Thyroid gland (tissue), 4 donors: ENCODE data around the gene ACSBG1.

ENCODE experiments used
- POLR2A ChIP-seq, 2 donors: fragments of 450-650 bp; IDR thresholded peaks; one replicate each; pipeline ENCODE4 v1.6.1; 2017; ENCODE audit warnings: antibody characterized with exemption in 2 of 2, mild to moderate bottlenecking in 2 of 2, moderate library complexity in 1 of 2
- TF ChIP-seq, protein P1 (sequence below), 6 experiments: fragments of 200-600 bp in 3 of 6; fragments of 450-650 bp in 3 of 6; sonication (generic) in 3 of 6; IDR thresholded peaks; one replicate each; pipeline ENCODE4 v1.5.1; 2016 to 2019; ENCODE audit warnings: antibody characterized with exemption in 6 of 6, mild to moderate bottlenecking in 2 of 6, inconsistent platforms in 1 of 6, moderate library complexity in 1 of 6

DNA sequence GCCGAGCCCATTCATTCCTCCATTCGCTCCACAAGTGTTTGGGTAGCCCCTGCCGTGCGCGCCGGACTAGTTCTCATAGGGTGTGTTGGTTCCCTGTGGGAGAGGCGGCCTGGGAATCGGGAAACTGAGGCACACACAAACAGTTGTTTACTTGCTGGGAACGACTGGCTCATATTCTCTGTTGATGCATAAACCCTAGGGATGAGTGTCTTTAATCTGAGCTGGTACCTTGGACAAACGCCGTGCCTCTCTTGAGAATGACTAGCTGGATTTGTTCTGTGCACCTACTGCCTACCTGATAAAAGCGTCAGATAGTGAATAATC lies 30.7 kb upstream of the ACSBG1 start:
- TF ChIP-seq, protein P1, sequence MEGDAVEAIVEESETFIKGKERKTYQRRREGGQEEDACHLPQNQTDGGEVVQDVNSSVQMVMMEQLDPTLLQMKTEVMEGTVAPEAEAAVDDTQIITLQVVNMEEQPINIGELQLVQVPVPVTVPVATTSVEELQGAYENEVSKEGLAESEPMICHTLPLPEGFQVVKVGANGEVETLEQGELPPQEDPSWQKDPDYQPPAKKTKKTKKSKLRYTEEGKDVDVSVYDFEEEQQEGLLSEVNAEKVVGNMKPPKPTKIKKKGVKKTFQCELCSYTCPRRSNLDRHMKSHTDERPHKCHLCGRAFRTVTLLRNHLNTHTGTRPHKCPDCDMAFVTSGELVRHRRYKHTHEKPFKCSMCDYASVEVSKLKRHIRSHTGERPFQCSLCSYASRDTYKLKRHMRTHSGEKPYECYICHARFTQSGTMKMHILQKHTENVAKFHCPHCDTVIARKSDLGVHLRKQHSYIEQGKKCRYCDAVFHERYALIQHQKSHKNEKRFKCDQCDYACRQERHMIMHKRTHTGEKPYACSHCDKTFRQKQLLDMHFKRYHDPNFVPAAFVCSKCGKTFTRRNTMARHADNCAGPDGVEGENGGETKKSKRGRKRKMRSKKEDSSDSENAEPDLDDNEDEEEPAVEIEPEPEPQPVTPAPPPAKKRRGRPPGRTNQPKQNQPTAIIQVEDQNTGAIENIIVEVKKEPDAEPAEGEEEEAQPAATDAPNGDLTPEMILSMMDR (IDR thresholded peaks at IDR 0.05) = no peak
- no peak for TF ChIP-seq POLR2A (IDR thresholded peaks at IDR 0.05)
